Measurements from ENCODE around the gene NCKAP5.

The NCKAP5 gene

GRCh38 chr2:132754867-132755472, 813.3 kb downstream of the NCKAP5 start:
- DNase-seq (ENCODE audit: low read depth): peak; percentile 9
- no peak overlapping the region for H3K4me3 ChIP-seq (ENCODE audit: low read depth, low read length)
- no peak for TF ChIP-seq CTCF (IDR thresholded peaks at IDR 0.05; ENCODE audit: insufficient read depth, low read depth, low read length, missing control alignments)

- no peak for TF ChIP-seq CTCF (IDR thresholded peaks at IDR 0.05; ENCODE audit: insufficient read depth, low read depth, low read length, missing control alignments)
- H3K4me3 ChIP-seq (ENCODE audit: low read depth, low read length): no peak overlapping the region
- no peak for DNase-seq (ENCODE audit: low read depth)
These were observed 813.9 kb downstream of the NCKAP5 start for GRCh38 chr2:132754392-132754791.

- no peak for DNase-seq (ENCODE audit: low read depth)
- TF ChIP-seq CTCF (IDR thresholded peaks at IDR 0.05; ENCODE audit: insufficient read depth, low read depth, low read length, missing control alignments): no peak
- no peak overlapping the region for H3K4me3 ChIP-seq (ENCODE audit: low read depth, low read length)
These were observed 815.6 kb downstream of the NCKAP5 start for GRCh38 chr2:132752421-132753206.

GRCh38 chr2:132751836-132752235, 816.4 kb downstream of the NCKAP5 start:
- no peak for DNase-seq (ENCODE audit: low read depth)
- TF ChIP-seq CTCF (IDR thresholded peaks at IDR 0.05; ENCODE audit: insufficient read depth, low read depth, low read length, missing control alignments): no peak
- no peak overlapping the region for H3K4me3 ChIP-seq (ENCODE audit: low read depth, low read length)

GRCh38 chr2:132750606-132751005, 817.7 kb downstream of the NCKAP5 start:
- no peak overlapping the region for H3K4me3 ChIP-seq (ENCODE audit: low read depth, low read length)
- no peak for TF ChIP-seq CTCF (IDR thresholded peaks at IDR 0.05; ENCODE audit: insufficient read depth, low read depth, low read length, missing control alignments)
- no peak for DNase-seq (ENCODE audit: low read depth)

- DNase-seq (ENCODE audit: low read depth): peak; percentile 52
- no peak for TF ChIP-seq CTCF (IDR thresholded peaks at IDR 0.05; ENCODE audit: insufficient read depth, low read depth, low read length, missing control alignments)
- no peak overlapping the region for H3K4me3 ChIP-seq (ENCODE audit: low read depth, low read length)
These were observed 821.2 kb downstream of the NCKAP5 start for GRCh38 chr2:132747046-132747445.

All from GM12865 (cell line).